DND-41 (cell line): Measurements from ENCODE around the gene PYY.

Experiments used
- EZH2 ChIP-seq: IDR thresholded peaks from 3 replicates; pipeline ENCODE4 v1.6.1; 2012; ENCODE audit warnings: borderline replicate concordance, low read depth, mild to moderate bottlenecking, moderate library complexity, low read length, inconsistent platforms; ENCODE audit not compliant: severe bottlenecking
- TF ChIP-seq, protein P1 (sequence below): IDR thresholded peaks from 2 replicates; pipeline ENCODE4 v1.5.1; 2012; ENCODE audit warnings: borderline replicate concordance, low read length, moderate library complexity, mild to moderate bottlenecking; ENCODE audit not compliant: poor library complexity, severe bottlenecking; ENCODE audit errors: extremely low read depth

DNA sequence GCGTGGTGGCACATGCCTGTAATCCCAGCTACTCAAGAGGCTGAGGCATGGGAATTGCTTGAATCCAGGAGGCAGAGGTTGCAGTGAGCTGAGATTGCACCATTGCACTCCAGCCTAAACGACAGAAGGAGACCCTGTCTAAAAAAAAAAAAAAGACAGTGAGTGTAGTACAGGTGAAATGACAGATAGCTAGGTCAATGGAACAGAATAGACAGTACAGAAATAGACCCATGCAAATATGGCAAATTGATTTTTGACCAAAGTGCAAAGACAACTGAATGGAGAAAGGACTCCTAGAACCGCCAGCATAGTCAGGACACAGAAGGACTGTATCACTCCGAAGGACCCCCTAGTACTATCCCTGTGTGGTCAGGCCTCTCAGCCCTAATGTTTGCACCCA, 16.6 kb upstream of the PYY start:
- TF ChIP-seq, protein P1, sequence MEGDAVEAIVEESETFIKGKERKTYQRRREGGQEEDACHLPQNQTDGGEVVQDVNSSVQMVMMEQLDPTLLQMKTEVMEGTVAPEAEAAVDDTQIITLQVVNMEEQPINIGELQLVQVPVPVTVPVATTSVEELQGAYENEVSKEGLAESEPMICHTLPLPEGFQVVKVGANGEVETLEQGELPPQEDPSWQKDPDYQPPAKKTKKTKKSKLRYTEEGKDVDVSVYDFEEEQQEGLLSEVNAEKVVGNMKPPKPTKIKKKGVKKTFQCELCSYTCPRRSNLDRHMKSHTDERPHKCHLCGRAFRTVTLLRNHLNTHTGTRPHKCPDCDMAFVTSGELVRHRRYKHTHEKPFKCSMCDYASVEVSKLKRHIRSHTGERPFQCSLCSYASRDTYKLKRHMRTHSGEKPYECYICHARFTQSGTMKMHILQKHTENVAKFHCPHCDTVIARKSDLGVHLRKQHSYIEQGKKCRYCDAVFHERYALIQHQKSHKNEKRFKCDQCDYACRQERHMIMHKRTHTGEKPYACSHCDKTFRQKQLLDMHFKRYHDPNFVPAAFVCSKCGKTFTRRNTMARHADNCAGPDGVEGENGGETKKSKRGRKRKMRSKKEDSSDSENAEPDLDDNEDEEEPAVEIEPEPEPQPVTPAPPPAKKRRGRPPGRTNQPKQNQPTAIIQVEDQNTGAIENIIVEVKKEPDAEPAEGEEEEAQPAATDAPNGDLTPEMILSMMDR = no peak
- no peak for TF ChIP-seq EZH2
